H1 (cell line): Measurements from ENCODE around the gene ACMSD. TPM values are rescaled to one million over a fixed set of nuclear protein-coding genes. Genes with fewer than 3 reads are reported as not detected.

ENCODE experiments used
- CTCF ChIA-PET: fragments of 300-600 bp; sonication (Branson Sonifier 250); formaldehyde crosslinking; loops from one replicate; lab custom pipeline; 2021; ENCODE audit not compliant: partially characterized antibody; lab: Charles Lee
- POLR2A ChIA-PET: fragments of 300-600 bp; sonication (Branson Sonifier 250); formaldehyde crosslinking; loops from one replicate; lab custom pipeline; 2021; ENCODE audit warnings: inconsistent platforms; ENCODE audit not compliant: partially characterized antibody; lab: Charles Lee
- DNase-seq, 2 experiments: peaks; one replicate each; pipeline versions ENCODE4 v3.0.0 to v3.0.0-alpha.2; 2010 to 2022; ENCODE audit warnings: low spot score in 2 of 2, low read depth in 1 of 2, mixed read lengths in 1 of 2
- FAIRE-seq: peaks from 2 replicates; lab custom pipeline; 2011; peaks lifted over from hg19 to GRCh38; lab: Jason Lieb, UNC
- H2AFZ ChIP-seq: 2 replicates; pipeline ENCODE4 v1.8.1; 2012; ENCODE audit warnings: low read length, inconsistent platforms
- H2AK5ac ChIP-seq: 2 replicates; pipeline ENCODE4 v1.6.1; 2013; ENCODE audit warnings: low read depth, low read length
- H2BK120ac ChIP-seq: replicated peaks from 2 replicates; pipeline ENCODE3; 2013; ENCODE audit warnings: low read depth, low read length, inconsistent platforms
- H2BK12ac ChIP-seq: 2 replicates; pipeline ENCODE4 v1.6.1; 2013; ENCODE audit warnings: low read depth, low read length
- H2BK15ac ChIP-seq: 2 replicates; pipeline ENCODE4 v1.6.1; 2013; ENCODE audit warnings: low read length
- H2BK20ac ChIP-seq: 2 replicates; pipeline ENCODE4 v1.6.1; 2013; ENCODE audit warnings: low read length
- H2BK5ac ChIP-seq: 2 replicates; pipeline ENCODE4 v1.6.1; 2013; ENCODE audit warnings: low read depth, low read length
- H3K14ac ChIP-seq: 2 replicates; pipeline ENCODE4 v1.6.1; 2013; ENCODE audit warnings: inconsistent platforms; ENCODE audit not compliant: insufficient read length
- H3K18ac ChIP-seq: 2 replicates; pipeline ENCODE4 v1.6.1; 2013; ENCODE audit warnings: low read length; ENCODE audit errors: extremely low read depth
- H3K23ac ChIP-seq: 2 replicates; pipeline ENCODE4 v1.6.1; 2013; ENCODE audit warnings: inconsistent platforms; ENCODE audit not compliant: insufficient read length
- H3K23me2 ChIP-seq: 2 replicates; pipeline ENCODE4 v1.6.1; 2013; ENCODE audit warnings: low read depth, low read length
- H3K27ac ChIP-seq: 2 replicates; pipeline ENCODE4 v1.6.1; 2011; ENCODE audit warnings: low read depth, low read length, inconsistent platforms
- H3K27me3 ChIP-seq, 4 experiments: replicated peaks in 1 of 4; 1 replicate in 1 of 4; 2 replicates in 3 of 4; pipeline versions ENCODE4 v1.6.1 to v1.8.1; 2011 to 2013; ENCODE audit warnings: low read length in 3 of 4, mild to moderate bottlenecking in 3 of 4, inconsistent platforms in 2 of 4, mixed read lengths in 2 of 4, moderate library complexity in 1 of 4; ENCODE audit not compliant: control insufficient read depth in 3 of 4, insufficient read depth in 3 of 4; ENCODE audit errors: extremely low read depth in 1 of 4
- H3K36me3 ChIP-seq, 4 experiments: 2 replicates each; pipeline versions ENCODE4 v1.6.1 to v1.8.1; 2011 to 2013; ENCODE audit warnings: mild to moderate bottlenecking in 4 of 4, low read length in 3 of 4, moderate library complexity in 2 of 4, control low read depth in 1 of 4, inconsistent platforms in 1 of 4; ENCODE audit not compliant: insufficient read depth in 4 of 4, control insufficient read depth in 2 of 4
- H3K4ac ChIP-seq: replicated peaks from 2 replicates; pipeline ENCODE3; 2013; ENCODE audit warnings: low read length, low read depth, mixed read lengths, inconsistent platforms; ENCODE audit not compliant: insufficient read length
- H3K4me1 ChIP-seq, 4 experiments: replicated peaks in 1 of 4; 1 replicate in 1 of 4; 2 replicates in 3 of 4; pipeline versions ENCODE4 v1.6.1 to v1.8.1; 2011 to 2013; ENCODE audit warnings: low read length in 3 of 4, inconsistent platforms in 2 of 4, mixed read lengths in 1 of 4; ENCODE audit not compliant: insufficient read depth in 4 of 4, control insufficient read depth in 3 of 4
- H3K4me2 ChIP-seq, 2 experiments: 2 replicates each; pipeline versions ENCODE4 v1.6.1 to v1.8.1; 2011 to 2013; ENCODE audit warnings: low read depth in 2 of 2, low read length in 2 of 2, control low read depth in 1 of 2, inconsistent platforms in 1 of 2, mild to moderate bottlenecking in 1 of 2; ENCODE audit not compliant: insufficient read depth in 1 of 2
- H3K4me3 ChIP-seq, 4 experiments: fragments of 200-600, 300-600 bp in 1 of 4; sonication (generic), shearing (Covaris generic), sonication (Bioruptor Twin) in 1 of 4; 2 replicates each; pipeline versions ENCODE4 v1.5.1 to v1.8.1; 2011 to 2016; ENCODE audit warnings: low read length in 4 of 4, low read depth in 3 of 4, control low read depth in 2 of 4, inconsistent platforms in 2 of 4, mild to moderate bottlenecking in 2 of 4, mixed read lengths in 1 of 4, moderate library complexity in 1 of 4; ENCODE audit not compliant: insufficient read depth in 2 of 4; ENCODE audit errors: extremely low read depth in 1 of 4
- H3K56ac ChIP-seq: replicated peaks from 2 replicates; pipeline ENCODE3; 2013; ENCODE audit warnings: low read depth, mild to moderate bottlenecking, mixed read lengths, low read length, inconsistent platforms; ENCODE audit not compliant: insufficient read length
- H3K79me1 ChIP-seq: 2 replicates; pipeline ENCODE4 v1.6.1; 2013; ENCODE audit warnings: low read depth, low read length, control low read depth
- H3K79me2 ChIP-seq, 2 experiments: 2 replicates each; pipeline versions ENCODE4 v1.6.1 to v1.8.1; 2012 to 2013; ENCODE audit warnings: low read length in 2 of 2, mild to moderate bottlenecking in 2 of 2, inconsistent platforms in 1 of 2; ENCODE audit not compliant: insufficient read depth in 2 of 2, control insufficient read depth in 1 of 2
- H3K9ac ChIP-seq, 4 experiments: replicated peaks in 1 of 4; 1 replicate in 1 of 4; 2 replicates in 3 of 4; pipeline versions ENCODE4 v1.6.1 to v1.8.1; 2011 to 2013; ENCODE audit warnings: low read depth in 3 of 4, low read length in 3 of 4, control low read depth in 2 of 4, mild to moderate bottlenecking in 2 of 4, moderate library complexity in 2 of 4, inconsistent platforms in 1 of 4; ENCODE audit errors: extremely low read depth in 1 of 4
- H3K9me3 ChIP-seq, 2 experiments: 2 replicates each; pipeline versions ENCODE4 v1.6.1 to v1.8.1; 2012 to 2013; ENCODE audit warnings: mild to moderate bottlenecking in 2 of 2, moderate library complexity in 2 of 2, control low read depth in 1 of 2, inconsistent platforms in 1 of 2, low read depth in 1 of 2, low read length in 1 of 2, mixed read lengths in 1 of 2; ENCODE audit not compliant: insufficient read depth in 2 of 2
- H4K20me1 ChIP-seq, 2 experiments: replicated peaks in 1 of 2; 2 replicates each; pipeline versions ENCODE3 to v1.8.1; 2011 to 2013; ENCODE audit warnings: inconsistent platforms in 2 of 2, low read length in 2 of 2, mild to moderate bottlenecking in 1 of 2; ENCODE audit not compliant: insufficient read depth in 2 of 2, control insufficient read depth in 1 of 2
- H4K5ac ChIP-seq: 2 replicates; pipeline ENCODE4 v1.6.1; 2013; ENCODE audit warnings: low read length, low read depth, mixed read lengths, inconsistent platforms; ENCODE audit not compliant: insufficient read length
- H4K8ac ChIP-seq: 2 replicates; pipeline ENCODE4 v1.8.0; 2013; ENCODE audit warnings: mild to moderate bottlenecking, moderate library complexity, low read length, inconsistent platforms; ENCODE audit not compliant: insufficient read depth; ENCODE audit errors: extremely low read depth
- H4K91ac ChIP-seq: replicated peaks from 2 replicates; pipeline ENCODE3; 2013; ENCODE audit warnings: low read length, mixed read lengths, inconsistent platforms; ENCODE audit not compliant: insufficient read length
- BCL11A ChIP-seq, 2 experiments: IDR thresholded peaks; one replicate each; pipeline ENCODE4 v1.6.1; 2011; ENCODE audit warnings: low read depth in 2 of 2, low read length in 2 of 2, mild to moderate bottlenecking in 2 of 2
- CBX8 ChIP-seq: fragments of 300-800, 300-1000 bp; sonication (generic); IDR thresholded peaks from 2 replicates; pipeline ENCODE4 v1.7.1; 2016; ENCODE audit warnings: low read depth, low read length, borderline replicate concordance
- CREB1 ChIP-seq: IDR thresholded peaks from 2 replicates; pipeline ENCODE4 v1.6.1; 2012; ENCODE audit warnings: inconsistent platforms
- EZH2 ChIP-seq: fragments of 200-600 bp; sonication (generic); IDR thresholded peaks from 2 replicates; pipeline ENCODE4 v1.7.1; 2012; ENCODE audit warnings: low read depth, mild to moderate bottlenecking, moderate library complexity, low read length, inconsistent platforms; ENCODE audit not compliant: severe bottlenecking
- GABPA ChIP-seq: IDR thresholded peaks from 2 replicates; pipeline ENCODE4 v1.6.1; 2011; ENCODE audit warnings: mild to moderate bottlenecking, low read length, moderate library complexity, borderline replicate concordance; ENCODE audit not compliant: insufficient read depth
- HDAC6 ChIP-seq: IDR thresholded peaks from one replicate; pipeline ENCODE4 v1.7.1; 2012; ENCODE audit warnings: low read depth, mild to moderate bottlenecking, inconsistent platforms, low read length, moderate library complexity
- JUN ChIP-seq: IDR thresholded peaks from 2 replicates; pipeline ENCODE4 v1.6.1; 2011; ENCODE audit warnings: low read depth, mild to moderate bottlenecking, improper control_type of control experiment, low read length
- MAFK ChIP-seq: IDR thresholded peaks from 2 replicates; pipeline ENCODE4 v1.6.1; 2012; ENCODE audit warnings: low read depth, mild to moderate bottlenecking, improper control_type of control experiment, low read length
- WGBS, 2 experiments: shearing (Covaris generic) in 1 of 2; methylation state at CpG; one replicate each; pipeline versions ENCODE4 v1.1.6 to v1.1.7; 2013 to 2015; ENCODE audit warnings: low lambda C conversion rate in 2 of 2, mixed read lengths in 2 of 2, inconsistent platforms in 1 of 2, low coverage in 1 of 2, missing lambda C conversion rate in 1 of 2; ENCODE audit not compliant: insufficient replicate concordance in 2 of 2, insufficient coverage in 1 of 2, insufficient read length in 1 of 2; ENCODE audit errors: extremely low coverage in 1 of 2, missing lambda C conversion rate in 1 of 2; 5-methylcytosine and 5-hydroxymethylcytosine counted together
- polyA plus RNA-seq, 7 experiments: library from polyadenylated mRNA; depleted of rRNA in 3 of 7; stranded (reverse) in 5 of 7; unstranded in 2 of 7; fragments of >200 nt in 5 of 7; fragments of 200-250 nt in 2 of 7; gene quantifications; 1 replicate in 5 of 7; 2 replicates in 1 of 7; 4 replicates in 1 of 7; pipeline versions ENCODE4 v1.2.1 to v1.2.3, GENCODE V29; 2011 to 2013; ENCODE audit warnings: missing spikeins in 2 of 7, mixed read lengths in 2 of 7
- total RNA-seq: library from RNA; stranded (reverse); fragmentation: NEBNext Ultra II Directional; extraction: Animal tissue kit (Norgen Biotek cat#: 25700); gene quantifications from 2 replicates; pipeline ENCODE4 v1.2.1, GENCODE V29; 2021
- TF ChIP-seq, protein P1 (sequence below): IDR thresholded peaks from 2 replicates; pipeline ENCODE4 v1.6.1; 2011; ENCODE audit warnings: low read length, improper control_type of control experiment

Gene ACMSD
- total and polyA plus RNA-seq, 2 of the 8 experiments (the other 6 are each of a cell fraction or from before 2014, with no cell fraction given): not detected

DNA sequence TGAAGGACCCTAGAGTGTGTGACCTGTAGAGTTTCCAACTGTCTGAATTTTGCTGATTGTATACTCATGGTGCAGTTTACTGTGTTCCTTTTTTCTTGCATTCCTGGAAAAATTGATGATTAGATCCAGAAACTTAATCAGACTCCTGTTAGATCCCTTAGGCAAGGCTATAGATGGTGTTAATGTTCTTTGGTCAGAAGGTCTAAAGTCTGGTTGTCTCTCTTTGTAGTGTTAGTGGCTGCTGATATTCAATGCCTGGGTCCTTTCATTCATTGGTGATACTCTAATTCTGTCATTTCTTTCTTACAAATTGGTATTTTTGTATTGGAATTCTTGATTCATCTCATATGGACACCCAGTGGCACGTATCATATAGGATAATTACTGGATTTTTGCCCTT is 86.5 kb downstream of the ACMSD start:
- Histone ChIP-seq H4K91ac (no peak overlapping the region), H3K14ac (no peak overlapping the region), H3K56ac (no peak overlapping the region), H3K4me2 (no peak overlapping the region), H2BK12ac (no peak overlapping the region), H4K5ac (no peak overlapping the region), H3K27ac (no peak overlapping the region), H3K9ac (no peak overlapping the region), H4K20me1 (peaks cover 15 to 18% of the 10 kb centered on the region in 2 experiments), H3K9me3 (no peaks in the 10 kb centered on the region), H3K23me2 (no peaks in the 10 kb centered on the region), H2BK15ac (no peak overlapping the region), H3K36me3 (peaks cover 0 to 7% (median under 1%) of the 10 kb centered on the region in 4 experiments; a peak in 2 of 8 replicates), H3K4me1 (peaks cover 0 to 5% (median 0%) of the 10 kb centered on the region in 4 experiments; a peak in 2 of 7 replicates), H2AK5ac (no peak overlapping the region)
- FAIRE-seq: no peak
- WGBS, 2 experiments: 88% methylated on average over 1 of the region's 1 CpG; no CpG with 5 or more reads in 1 of the 2 experiments
- CTCF ChIA-PET: no interaction called here
- POLR2A ChIA-PET: no interaction called here
- TF ChIP-seq GABPA (no peak), HDAC6 (no peak), BCL11A (IDR thresholded peaks at IDR 0.05; ENCODE audit: low read depth in 2 of 2, low read length in 2 of 2) (no peak), CBX8 (no peak), JUN (no peak), MAFK (no peak), EZH2 (no peak), CREB1 (no peak)
- TF ChIP-seq, protein P1, sequence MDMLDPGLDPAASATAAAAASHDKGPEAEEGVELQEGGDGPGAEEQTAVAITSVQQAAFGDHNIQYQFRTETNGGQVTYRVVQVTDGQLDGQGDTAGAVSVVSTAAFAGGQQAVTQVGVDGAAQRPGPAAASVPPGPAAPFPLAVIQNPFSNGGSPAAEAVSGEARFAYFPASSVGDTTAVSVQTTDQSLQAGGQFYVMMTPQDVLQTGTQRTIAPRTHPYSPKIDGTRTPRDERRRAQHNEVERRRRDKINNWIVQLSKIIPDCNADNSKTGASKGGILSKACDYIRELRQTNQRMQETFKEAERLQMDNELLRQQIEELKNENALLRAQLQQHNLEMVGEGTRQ: no peak
- TF ChIP-seq, all 59 proteins: peak for 0
- Histone ChIP-seq H2BK20ac (no peak overlapping the region), H3K79me1 (no peaks in the 10 kb centered on the region), H4K8ac (no peak overlapping the region), H3K4me3 (no peak overlapping the region), H2BK120ac (no peak overlapping the region), H3K27me3 (no peaks in the 10 kb centered on the region), H3K23ac (no peak overlapping the region), H3K18ac (no peak overlapping the region), H3K4ac (no peak overlapping the region), H2AFZ (no peak overlapping the region), H2BK5ac (no peak overlapping the region), H3K79me2 (peaks cover 33 to 100% of the 10 kb centered on the region in 2 experiments)
- no peak for DNase-seq
